ENCODE measurements around the gene SERP2.

Gene SERP2

DNA sequence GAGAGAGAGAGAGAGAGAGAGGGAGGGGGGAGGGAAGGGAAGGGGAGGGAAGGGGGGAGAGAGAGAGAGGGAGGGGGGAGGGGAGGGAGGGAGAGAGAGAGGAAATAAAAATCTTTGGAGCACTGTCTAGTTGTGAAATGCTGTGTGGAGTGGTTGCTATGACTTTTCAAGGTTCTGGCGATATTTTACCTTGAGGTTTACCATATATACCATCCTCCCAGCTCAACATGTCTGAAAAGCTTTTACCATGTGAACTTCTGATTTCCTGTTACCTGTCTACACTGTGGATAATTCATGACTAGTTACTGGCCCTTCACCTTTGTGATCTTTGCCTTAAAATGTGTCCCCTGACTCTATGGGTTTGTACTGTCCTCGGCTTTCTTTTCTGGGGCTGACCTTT, 38.2 kb downstream of the SERP2 start:
- DNase-seq (ENCODE audit: low read depth in 2 of 2), result no peak

DNA sequence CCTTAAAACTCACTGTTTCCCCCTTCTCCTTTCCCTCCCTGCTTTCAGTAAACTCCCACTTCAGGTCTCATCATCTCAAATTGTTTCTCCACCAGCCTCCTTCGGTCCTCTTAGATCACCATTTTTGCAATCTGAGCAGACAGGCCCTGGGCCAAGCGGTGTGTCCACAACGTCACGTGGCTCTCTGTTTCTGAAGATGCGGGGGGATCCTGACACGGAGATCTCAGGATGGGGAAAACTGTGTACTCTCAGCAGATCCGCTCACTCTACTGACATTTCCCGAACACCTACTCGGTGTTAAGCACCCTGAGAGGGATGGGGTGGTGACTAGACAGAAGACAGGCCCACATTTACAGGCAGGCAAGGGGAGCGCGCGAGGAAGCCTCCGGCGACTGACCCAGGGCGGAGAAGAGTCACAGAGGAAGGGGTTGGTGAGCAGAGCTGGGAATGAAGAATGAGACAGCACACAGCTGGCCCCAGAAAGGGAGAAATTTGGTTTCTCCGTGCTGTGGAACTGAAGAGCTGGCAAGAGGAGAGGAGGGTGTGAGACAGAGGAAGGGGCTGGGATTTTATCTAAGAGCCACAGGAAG, 38.8 kb downstream of the SERP2 start:
- DNase-seq (ENCODE audit: low read depth in 2 of 2), result no peak

DNA sequence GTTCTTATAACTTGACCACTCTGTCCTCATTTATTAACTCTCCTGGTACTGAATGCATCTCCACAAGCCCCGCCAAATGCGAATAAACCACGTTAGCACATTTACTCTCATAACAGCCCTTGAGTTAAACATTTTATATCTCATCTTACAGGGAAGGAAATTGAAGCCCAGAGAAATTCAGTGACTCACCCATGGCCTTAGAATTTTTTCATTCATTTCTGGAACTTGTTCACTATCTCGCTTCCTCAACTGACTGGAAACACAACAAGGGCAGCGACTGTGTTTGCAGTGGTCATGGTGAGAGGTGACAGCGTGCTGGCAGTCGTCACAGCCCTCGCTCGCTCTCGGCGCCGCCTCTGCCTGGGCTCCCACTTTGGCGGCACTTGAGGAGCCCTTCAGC, 39.5 kb downstream of the SERP2 start:
- no peak for DNase-seq (ENCODE audit: low read depth in 2 of 2)

DNA sequence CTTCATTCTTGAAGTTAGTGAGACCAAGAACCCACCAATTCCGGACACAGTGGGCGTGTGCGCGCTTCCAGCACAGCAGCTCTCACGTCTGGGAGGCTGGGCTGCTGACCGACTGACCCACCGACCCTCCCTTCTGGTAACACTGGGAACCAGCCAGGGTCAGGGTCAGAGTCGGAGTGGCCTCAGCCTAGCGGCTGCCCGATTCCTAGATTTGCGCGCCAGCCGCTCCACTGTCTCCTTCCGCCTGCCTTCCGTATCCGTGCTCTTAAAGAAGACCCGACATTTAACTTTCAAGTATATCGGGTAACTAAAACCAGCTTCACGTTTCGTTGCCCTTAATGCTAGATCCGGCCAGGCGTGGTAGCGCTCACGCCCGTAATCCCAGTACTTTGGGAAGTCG, 41.1 kb downstream of the SERP2 start:
- no peak for DNase-seq (ENCODE audit: low read depth in 2 of 2)

DNA sequence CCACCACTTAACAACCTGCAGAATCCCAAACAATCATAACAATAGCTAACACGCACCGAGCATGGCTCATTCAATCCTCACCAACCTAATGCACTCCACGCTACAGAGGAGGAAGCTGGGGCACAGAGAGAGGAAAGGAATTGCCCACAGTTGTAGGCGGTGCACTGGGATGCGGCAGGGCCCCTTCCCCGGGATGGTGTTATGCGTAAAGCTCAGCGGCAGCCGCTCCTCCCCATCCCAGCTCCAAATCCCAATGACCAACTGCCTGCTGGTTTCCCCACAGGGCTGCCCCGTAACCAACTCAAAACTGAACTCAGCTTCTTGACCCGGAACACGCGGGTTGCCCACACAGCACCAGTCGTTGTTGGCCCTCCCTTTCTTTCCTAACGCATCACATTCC, 42.2 kb downstream of the SERP2 start:
- no peak for DNase-seq (ENCODE audit: low read depth in 2 of 2)

DNA sequence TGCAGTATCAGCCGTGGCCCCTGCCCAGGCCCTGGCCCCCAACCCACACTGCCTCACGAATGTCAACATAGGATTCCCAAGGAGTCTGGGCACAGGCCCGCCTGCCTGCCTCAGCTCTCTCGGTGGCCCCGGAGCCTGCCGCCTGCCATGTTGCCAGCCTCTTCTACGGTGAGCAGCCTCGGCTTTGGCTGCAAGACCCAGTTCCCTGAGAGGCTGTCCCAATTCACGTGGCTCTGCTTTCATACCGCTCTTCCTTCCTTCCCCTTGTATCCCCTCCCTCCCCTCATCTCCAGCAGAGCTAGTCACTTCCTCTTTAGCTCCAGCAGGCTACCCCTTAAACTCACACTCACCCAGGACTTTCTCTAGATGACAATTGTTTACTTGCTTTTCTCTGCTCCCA, 42.7 kb downstream of the SERP2 start:
- DNase-seq (ENCODE audit: low read depth in 2 of 2), result no peak

DNA sequence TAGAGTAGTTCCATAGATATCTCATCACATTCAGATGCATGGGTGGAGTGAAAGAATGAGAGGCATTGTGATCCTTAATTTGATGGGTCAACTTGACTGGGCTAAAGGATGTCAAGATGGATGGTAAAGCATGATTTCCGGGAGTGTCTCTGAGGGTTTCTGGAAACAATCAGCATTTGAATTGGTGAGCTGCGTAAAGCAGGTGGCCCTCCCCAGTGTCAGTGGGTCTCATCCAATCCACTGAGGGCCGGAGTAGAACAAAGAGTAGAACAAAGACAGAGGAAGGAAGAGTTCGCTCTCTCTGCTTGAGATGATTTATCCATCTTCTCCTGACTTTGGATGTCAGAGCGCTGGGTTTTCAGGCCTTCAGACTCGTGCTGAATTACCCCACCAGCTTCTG, 43.1 kb downstream of the SERP2 start:
- no peak for DNase-seq (ENCODE audit: low read depth in 2 of 2)

DNA sequence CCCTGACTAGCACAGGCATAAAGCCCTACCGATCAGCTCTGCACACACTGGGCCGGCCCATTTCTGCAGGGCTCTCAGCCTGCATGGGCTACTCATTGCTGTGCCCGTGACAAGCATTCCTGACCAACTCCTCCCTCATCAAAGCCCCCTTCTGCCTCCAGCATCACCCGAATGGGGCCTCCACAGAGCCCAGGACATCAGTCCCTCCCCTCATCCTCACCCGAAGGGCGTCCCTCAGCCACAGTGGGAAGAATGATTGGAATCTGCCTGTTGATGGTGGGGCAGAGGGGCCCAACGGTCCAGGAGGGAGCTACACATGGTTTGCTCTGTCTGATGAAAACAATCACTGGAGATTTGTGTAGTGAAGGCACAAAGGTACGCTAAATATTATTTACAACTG, 43.8 kb downstream of the SERP2 start:
- no peak for DNase-seq (ENCODE audit: low read depth in 2 of 2)

DNA sequence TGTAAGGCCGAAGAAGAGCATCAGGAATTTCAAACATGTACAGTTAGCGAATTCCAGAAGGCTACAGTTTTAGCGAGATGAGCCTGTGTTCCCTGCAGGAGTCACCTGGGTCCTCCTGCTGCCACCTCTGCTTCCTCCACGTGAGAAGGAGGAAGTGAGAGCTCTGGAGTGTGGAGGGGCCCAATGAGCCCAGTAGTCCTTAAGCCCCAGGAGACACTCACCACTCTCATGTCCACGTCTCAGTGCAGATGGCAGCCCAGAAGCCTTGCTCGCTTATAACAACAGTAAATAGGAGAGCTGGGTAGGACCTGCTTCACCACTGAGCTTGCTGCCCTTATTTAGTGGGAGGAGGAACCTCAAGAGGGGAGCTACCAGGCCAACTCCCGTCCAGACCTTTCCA, 44.3 kb downstream of the SERP2 start:
- DNase-seq (ENCODE audit: low read depth in 2 of 2), result no peak

DNA sequence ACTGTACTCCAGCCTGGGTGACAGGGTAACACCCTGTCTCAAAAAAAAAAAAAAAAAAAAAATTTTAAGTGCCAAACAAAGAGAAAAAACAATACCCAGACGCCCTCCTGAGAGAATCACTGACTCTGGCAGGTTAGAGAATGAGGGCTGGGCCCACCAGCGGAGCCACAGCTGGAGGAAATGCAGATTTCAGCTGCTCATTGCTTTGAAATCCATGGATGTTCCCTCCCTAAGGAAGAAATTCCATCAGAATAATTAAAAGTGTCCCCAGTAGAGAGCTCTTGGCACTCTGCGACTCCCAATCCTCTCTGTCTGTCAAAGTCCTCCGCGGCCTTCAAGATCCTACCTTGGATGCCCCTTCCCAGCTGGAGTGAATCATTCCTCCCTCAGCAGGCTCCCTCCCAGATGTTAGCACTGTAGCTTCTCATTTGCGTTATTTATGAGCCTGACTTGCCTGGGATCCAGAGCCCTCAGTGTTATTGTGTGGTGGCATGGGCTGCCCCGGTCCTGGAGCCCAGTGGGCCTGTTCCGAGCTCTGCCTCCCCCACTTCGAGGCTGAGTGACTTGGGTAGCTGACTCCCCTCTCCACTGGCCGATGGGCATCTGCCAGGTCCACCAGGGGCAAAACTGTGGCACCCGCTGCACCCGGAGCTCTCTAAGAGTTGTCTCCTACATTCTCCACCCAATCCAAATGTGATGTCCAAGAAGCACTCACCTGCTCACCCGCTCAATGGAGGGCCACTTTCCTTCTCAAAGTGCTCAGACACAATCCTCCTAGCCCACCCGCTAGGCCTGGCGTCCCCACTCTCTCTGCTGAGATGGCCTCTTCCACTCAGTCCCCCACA, 47.0 kb downstream of the SERP2 start:
- no peak for DNase-seq (ENCODE audit: low read depth in 2 of 2)

DNA sequence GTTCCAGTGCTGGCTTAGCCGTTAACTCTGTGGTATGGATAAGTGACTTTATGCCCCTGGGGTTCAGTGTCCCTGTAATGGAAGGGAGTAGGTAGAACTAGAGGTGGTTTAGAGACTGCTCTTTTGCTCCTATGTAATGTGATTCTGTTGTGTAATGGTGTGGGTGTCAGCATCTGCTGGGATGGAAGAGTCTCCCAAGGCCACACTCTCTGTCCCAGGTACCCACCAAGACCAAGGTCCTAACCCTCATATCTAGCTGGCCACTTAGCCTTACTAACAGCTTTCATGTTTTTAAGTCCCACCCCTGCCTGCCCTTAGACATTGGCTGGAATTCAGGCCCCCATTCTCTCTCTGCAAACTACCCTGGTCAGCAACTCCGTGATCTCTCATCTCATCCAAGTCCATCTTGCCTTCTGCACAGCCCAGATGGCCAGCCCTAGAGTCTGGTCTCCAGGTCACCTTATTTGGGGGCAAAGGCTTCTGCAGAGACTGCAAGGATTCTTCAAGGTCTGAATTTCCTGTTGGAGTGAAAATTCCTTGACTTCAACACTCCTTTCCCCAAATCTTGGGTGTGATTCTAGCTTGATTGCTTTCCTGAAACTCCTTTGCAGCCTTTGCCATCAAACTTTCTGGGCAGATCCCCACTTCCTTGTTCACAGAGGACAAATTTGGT, 48.4 kb downstream of the SERP2 start:
- no peak for DNase-seq (ENCODE audit: low read depth in 2 of 2)

DNA sequence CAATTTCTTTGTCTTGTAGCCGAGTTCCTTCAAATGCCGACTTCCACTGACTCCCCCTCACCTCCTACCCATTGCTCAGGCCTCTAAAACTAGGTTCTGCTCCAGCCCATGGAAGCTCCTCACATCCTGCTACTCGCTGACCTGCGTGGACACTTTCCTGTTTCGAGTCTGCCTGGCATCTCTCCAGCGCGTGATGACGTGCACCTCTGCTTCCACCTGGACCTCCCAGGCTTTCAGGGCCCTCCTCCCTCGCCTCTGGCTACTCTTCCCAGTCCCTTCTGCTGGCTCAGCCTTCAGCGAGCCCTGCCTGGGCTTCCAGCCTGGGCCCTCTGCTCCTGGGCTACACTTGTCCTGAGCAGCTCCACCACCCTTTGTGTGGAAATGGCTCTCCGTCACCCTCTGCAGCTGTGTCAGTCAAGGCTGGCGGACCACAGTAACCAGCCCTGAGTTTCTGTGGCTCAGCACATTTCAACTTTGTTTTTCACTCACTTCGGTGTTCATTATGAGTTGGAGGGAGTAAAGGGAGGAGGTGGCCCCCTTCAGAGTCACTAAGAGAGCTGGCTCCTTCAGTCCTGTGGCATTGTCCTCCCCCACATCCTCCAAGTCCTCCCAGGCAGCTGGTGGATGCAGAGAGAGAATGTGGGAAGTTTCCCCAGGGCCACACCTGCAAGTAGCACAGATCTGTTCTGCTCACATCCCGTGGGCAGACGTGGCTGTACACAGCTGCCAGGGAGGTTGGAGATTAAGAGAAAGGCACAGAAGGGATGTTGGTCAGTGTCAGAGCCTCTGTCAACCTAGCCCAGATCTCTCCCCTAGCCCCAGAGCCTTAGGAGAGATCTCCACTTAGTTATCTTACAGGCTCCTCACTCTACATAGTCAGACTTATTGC, 49.4 kb downstream of the SERP2 start:
- no peak for DNase-seq (ENCODE audit: low read depth in 2 of 2)

DNA sequence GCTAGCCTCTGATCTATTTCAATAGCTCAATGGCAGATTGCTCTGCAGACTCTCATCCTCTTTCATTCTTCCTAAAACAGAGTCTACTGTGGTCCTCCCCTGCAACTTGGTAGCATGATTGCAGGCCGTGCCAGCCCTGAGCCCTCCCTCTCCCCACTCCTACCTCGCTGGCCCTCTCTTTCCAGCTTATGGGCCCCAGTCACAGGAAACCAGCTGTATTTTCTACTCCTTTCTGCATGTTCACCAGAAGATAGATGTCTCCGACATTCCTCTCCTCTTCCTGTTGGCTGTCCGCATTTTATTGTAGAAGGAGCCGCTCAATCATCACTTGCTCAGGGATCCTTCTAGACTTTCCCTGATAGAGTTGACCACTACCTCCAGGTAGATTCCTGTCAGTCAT, 50.2 kb downstream of the SERP2 start:
- DNase-seq (ENCODE audit: low read depth in 2 of 2), result no peak

DNA sequence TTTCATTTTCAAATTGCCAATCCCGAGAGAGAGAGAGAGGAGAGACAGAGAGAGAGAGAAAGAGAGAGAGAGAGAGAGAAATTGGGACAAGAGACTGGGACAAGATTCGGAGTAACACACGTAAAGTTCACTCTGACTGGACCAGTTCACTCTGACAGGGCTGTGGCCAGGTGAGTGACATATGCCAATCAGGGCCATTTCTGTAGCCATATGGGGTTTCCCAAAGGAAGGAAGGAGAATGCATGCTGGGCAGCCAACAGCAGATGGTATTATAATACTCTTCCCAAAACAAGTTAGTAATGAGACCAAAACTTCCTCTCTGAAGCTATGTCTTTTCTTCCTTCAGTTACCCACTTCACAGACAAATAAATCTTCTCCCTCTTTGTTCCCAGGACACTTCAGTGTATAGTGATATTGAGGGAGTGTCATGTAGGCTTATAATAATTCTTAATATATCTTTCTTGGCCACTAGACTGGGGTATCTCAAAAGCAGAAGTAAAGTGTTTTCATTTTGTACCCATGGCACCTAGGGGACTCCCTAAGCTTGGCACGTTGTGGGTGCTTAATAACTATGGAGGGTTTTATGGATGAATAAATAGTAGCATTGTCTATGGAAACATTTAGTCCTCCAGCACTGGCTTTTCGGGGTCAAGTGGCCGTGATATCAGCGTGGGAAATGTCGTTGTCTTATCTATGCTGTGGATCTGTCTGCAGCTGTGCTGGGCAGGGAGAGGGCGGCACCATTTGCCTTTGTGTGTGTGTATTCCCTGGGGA, 51.6 kb downstream of the SERP2 start:
- no peak for DNase-seq (ENCODE audit: low read depth in 2 of 2)

DNA sequence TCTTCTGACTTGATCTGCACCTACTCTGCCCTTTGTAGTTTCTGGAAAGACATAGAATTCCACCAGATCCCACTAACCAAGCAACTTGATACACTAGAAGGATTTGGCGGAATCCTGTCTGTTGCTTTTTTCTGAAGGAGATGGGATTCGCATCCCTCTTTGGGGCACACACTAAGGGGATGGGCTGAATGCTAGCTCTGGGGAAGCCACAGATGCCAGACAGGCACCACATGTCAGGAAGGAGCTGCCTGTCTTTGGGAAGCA, 52.1 kb downstream of the SERP2 start:
- no peak for DNase-seq (ENCODE audit: low read depth in 2 of 2)

DNA sequence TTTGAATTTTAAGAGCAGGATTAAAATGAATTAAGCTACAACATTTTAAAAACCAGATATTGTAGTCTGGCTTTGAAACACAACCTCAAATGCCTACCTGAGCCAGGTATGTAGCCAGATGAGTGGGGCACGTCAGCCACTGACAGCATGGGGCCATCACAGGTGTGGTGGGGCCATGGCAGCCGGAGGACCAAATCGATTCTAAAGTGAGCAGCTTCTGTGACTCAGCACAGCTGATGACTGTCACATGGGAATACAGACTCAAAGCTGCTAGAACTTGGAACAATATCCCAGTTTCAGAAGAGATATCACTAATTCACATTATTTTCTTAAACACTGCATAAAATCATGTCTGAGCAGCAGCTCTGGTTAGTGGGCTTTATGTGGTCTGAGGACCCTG, 52.8 kb downstream of the SERP2 start:
- DNase-seq (ENCODE audit: low read depth in 2 of 2), result no peak

DNA sequence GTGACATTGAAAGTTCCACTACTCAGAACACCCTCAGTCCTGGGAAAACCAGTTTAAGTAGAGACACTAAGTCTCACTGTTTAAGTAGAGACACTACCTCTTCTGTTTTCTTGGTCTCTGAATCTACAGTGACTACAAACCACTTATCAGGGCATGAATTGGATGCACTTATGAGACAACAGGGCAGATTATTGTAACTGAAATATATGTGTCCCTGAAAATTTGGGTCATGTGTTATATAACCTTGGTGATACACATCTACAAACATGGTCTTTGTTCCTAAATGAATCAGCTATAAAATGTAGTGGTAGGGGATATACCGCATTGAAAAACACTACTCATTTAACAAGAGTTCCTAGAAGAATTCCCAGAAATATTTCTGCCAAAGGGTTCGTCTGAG, 55.7 kb downstream of the SERP2 start:
- no peak for DNase-seq (ENCODE audit: low read depth in 2 of 2)

DNA sequence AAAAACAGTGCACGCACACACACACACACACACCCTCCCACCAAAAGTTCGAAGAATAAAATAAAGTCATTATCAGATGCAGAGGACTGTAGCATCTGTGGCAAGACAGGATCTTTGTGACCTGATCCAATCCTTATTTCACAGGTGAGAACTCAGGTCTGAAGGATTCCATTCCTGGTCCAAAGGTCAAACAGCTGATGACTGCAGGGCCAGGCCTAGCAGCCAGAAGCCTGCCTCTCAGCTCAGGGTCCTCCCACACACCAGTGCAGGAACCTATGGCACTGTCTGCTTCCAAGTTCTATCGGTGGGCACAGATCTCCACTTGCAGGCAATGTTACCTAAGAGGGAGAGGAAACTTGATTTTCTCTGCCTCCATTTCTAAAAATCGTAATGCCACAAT, 57.5 kb downstream of the SERP2 start:
- no peak for DNase-seq (ENCODE audit: low read depth in 2 of 2)

DNA sequence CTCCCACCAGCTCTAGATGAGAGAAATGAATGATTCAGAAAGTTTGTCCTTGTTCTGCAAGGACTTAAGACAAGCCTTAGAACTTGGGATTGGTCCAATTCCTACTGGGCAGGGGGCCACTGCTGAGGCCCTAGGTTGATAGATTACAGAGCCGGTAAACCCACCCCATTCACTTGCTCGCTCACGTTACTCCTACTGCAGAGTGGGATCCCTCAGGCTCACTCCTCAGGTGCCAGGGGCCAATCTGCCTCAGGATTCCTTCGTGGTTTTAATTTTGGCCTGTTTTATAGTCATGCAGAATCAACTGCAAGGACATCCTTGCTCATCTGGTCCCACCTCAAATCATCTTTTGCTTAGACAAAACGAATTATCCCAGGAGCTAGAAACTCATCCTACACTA, 59.0 kb downstream of the SERP2 start:
- DNase-seq (ENCODE audit: low read depth in 2 of 2), result no peak

DNA sequence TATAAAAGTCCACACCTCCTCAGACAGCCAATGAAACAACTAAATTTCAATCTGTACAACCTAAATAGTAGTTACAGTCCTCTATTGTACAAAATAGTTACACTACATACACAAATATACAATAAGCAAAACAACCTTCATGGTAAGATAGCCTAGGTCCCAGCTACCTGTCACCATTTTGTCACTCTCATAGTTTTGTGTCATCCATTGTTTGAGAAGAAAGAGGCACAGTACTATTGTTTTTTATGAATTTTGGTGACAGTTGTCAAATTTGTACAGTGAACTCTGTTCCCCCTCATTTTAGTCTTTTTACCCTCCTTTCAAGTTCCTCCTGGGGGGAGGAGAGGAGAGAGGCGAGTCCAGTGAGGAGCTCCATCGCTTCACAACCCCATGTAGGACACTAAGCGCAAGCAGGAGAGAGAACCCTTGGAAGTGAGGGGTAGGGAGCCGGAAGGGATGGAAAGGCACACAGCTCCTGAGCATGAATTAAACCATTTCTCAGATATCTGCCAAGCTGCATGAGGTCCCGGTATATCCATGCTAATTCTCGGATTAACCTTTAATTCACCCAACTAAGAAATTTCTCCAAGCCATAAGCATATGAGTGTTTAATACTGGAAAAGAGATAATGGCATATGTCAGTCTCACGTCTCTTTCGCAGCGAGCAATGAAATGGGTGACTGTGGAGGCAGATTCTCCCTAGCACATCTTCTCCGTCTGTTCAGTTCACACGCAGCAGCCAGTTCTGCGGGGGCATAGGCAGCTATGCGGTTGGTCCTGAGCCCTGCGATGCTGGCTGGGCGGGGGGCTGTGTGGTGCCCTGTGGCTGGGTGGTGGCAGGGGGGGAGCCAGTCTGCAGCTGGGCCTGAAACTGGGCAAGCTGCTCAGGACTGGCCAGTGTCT, 60.5 kb downstream of the SERP2 start:
- no peak for DNase-seq (ENCODE audit: low read depth in 2 of 2)

DNA sequence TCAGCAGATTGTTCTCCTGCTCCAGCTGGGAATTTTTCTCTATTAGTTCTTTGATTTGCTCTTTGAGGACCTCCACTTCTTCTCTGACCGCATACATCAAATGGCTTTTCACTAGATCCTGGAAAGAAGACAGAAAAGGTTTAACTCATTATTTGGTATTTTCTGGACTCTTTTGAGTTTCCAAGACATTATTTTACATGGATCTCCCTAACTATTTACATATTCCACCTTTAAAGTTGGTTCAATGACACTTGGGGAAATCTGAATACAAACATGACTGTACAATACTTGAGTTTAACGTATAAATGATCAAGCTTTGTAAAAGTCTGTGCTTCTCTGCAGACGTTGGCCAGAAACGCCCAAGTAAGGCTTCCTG, 61.1 kb downstream of the SERP2 start:
- DNase-seq (ENCODE audit: low read depth in 2 of 2), result no peak
